HL-60 (cell line): ENCODE data around the gene ATG5.

Experiments
- GABPA ChIP-seq: IDR thresholded peaks from 2 replicates; pipeline ENCODE4 v1.6.1; 2012; ENCODE audit warnings: low read depth
- POLR2AphosphoS5 ChIP-seq: IDR thresholded peaks from 2 replicates; pipeline ENCODE4 v1.6.1; 2012; ENCODE audit warnings: low read depth
- SPI1 ChIP-seq: IDR thresholded peaks from 2 replicates; pipeline ENCODE4 v1.6.1; 2012; ENCODE audit warnings: low read depth, mild to moderate bottlenecking, borderline replicate concordance
- TF ChIP-seq, protein P1 (sequence below): IDR thresholded peaks from one replicate; pipeline ENCODE4 v1.5.1; 2011; ENCODE audit warnings: low read length, control low read depth, inconsistent platforms; ENCODE audit not compliant: insufficient read depth
- TF ChIP-seq, protein P2 (sequence below): IDR thresholded peaks from 2 replicates; pipeline ENCODE4 v1.6.1; 2012; ENCODE audit warnings: low read depth; ENCODE audit not compliant: insufficient replicate concordance

GRCh38 chr6:106283481-106283880 is 42.1 kb downstream of the ATG5 start:
- TF ChIP-seq POLR2AphosphoS5 (no peak), SPI1 (no peak), GABPA (no peak)
- TF ChIP-seq, protein P1, sequence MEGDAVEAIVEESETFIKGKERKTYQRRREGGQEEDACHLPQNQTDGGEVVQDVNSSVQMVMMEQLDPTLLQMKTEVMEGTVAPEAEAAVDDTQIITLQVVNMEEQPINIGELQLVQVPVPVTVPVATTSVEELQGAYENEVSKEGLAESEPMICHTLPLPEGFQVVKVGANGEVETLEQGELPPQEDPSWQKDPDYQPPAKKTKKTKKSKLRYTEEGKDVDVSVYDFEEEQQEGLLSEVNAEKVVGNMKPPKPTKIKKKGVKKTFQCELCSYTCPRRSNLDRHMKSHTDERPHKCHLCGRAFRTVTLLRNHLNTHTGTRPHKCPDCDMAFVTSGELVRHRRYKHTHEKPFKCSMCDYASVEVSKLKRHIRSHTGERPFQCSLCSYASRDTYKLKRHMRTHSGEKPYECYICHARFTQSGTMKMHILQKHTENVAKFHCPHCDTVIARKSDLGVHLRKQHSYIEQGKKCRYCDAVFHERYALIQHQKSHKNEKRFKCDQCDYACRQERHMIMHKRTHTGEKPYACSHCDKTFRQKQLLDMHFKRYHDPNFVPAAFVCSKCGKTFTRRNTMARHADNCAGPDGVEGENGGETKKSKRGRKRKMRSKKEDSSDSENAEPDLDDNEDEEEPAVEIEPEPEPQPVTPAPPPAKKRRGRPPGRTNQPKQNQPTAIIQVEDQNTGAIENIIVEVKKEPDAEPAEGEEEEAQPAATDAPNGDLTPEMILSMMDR, result no peak
- TF ChIP-seq, protein P2, sequence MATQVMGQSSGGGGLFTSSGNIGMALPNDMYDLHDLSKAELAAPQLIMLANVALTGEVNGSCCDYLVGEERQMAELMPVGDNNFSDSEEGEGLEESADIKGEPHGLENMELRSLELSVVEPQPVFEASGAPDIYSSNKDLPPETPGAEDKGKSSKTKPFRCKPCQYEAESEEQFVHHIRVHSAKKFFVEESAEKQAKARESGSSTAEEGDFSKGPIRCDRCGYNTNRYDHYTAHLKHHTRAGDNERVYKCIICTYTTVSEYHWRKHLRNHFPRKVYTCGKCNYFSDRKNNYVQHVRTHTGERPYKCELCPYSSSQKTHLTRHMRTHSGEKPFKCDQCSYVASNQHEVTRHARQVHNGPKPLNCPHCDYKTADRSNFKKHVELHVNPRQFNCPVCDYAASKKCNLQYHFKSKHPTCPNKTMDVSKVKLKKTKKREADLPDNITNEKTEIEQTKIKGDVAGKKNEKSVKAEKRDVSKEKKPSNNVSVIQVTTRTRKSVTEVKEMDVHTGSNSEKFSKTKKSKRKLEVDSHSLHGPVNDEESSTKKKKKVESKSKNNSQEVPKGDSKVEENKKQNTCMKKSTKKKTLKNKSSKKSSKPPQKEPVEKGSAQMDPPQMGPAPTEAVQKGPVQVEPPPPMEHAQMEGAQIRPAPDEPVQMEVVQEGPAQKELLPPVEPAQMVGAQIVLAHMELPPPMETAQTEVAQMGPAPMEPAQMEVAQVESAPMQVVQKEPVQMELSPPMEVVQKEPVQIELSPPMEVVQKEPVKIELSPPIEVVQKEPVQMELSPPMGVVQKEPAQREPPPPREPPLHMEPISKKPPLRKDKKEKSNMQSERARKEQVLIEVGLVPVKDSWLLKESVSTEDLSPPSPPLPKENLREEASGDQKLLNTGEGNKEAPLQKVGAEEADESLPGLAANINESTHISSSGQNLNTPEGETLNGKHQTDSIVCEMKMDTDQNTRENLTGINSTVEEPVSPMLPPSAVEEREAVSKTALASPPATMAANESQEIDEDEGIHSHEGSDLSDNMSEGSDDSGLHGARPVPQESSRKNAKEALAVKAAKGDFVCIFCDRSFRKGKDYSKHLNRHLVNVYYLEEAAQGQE, result no peak
